Duodenal mucosa (tissue), 2 donors: ENCODE measurements around the gene KLKB1.

Experiments used
- H3K27ac ChIP-seq: one replicate; pipeline ENCODE4 v1.7.0; 2013; ENCODE audit warnings: low read depth, low read length
- H3K27me3 ChIP-seq, 2 donors: one replicate each; pipeline ENCODE4 v1.7.0; 2013; ENCODE audit warnings: low read length in 2 of 2, control low read depth in 1 of 2; ENCODE audit not compliant: insufficient read depth in 2 of 2, control insufficient read depth in 1 of 2
- H3K36me3 ChIP-seq, 2 donors: one replicate each; pipeline ENCODE4 v1.7.0; 2013; ENCODE audit warnings: low read length in 2 of 2, control low read depth in 1 of 2; ENCODE audit not compliant: insufficient read depth in 2 of 2, control insufficient read depth in 1 of 2
- H3K4me1 ChIP-seq, 2 donors: one replicate each; pipeline ENCODE4 v1.7.0; 2013; ENCODE audit warnings: low read length in 2 of 2, control low read depth in 1 of 2; ENCODE audit not compliant: insufficient read depth in 2 of 2, control insufficient read depth in 1 of 2
- H3K4me3 ChIP-seq, 2 donors: one replicate each; pipeline ENCODE4 v1.7.0; 2013; ENCODE audit warnings: low read length in 2 of 2, low read depth in 1 of 2
- H3K9ac ChIP-seq, 2 donors: one replicate each; pipeline ENCODE4 v1.7.0; 2013; ENCODE audit warnings: low read length in 2 of 2, low read depth in 1 of 2
- H3K9me3 ChIP-seq, 2 donors: one replicate each; pipeline ENCODE4 v1.7.0; 2013; ENCODE audit warnings: low read length in 2 of 2, control low read depth in 1 of 2; ENCODE audit not compliant: control insufficient read depth in 1 of 2

The KLKB1 gene

GRCh38 chr4:186286581-186286980 is 59.3 kb downstream of the KLKB1 start:
- no peak overlapping the region for H3K9ac ChIP-seq
- H3K4me3 ChIP-seq, result no peak overlapping the region
- H3K4me1 ChIP-seq, result peaks cover 5 to 6% of the 10 kb centered on the region in 2 donors
- no peak overlapping the region for H3K27ac ChIP-seq
- H3K27me3 ChIP-seq, result no peaks in the 10 kb centered on the region
- no peaks in the 10 kb centered on the region for H3K36me3 ChIP-seq
- H3K9me3 ChIP-seq, result no peaks in the 10 kb centered on the region

DNA sequence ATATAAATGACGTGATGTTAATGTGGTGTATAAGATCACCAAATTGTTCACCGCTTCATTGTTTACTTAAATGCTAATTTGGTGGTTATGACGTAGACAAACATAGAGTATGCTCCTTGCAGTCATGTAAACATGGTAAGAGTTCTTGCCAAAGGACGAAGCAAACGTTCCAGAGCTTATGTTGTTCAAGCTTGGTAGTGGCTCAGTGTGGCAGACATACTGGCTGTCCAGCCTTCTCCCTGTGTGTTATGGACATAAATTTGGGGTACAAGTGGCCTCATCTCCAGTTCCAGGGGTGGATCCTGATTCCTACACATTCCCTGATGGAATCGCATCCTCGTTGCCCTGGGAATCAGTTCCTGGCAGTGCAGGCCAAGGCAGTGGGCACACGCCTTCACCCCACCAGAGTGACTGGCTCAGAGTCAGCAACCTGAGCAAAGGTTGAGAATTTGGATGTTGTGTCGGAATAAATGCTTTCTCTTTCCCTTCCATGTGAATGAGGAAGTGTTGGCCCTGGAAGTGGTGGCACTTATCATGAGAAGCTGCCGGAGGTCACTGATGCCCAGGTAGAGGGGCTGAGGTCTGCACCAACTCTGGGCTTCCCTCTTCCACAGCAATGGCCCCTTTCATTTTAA is 64.1 kb downstream of the KLKB1 start:
- H3K4me1 ChIP-seq, result peaks cover 8% of the 10 kb centered on the region in 2 donors
- no peak overlapping the region for H3K9ac ChIP-seq
- no peak overlapping the region for H3K27ac ChIP-seq
- no peaks in the 10 kb centered on the region for H3K9me3 ChIP-seq
- H3K36me3 ChIP-seq, result no peaks in the 10 kb centered on the region
- H3K4me3 ChIP-seq, result no peak overlapping the region
- H3K27me3 ChIP-seq, result no peaks in the 10 kb centered on the region

DNA sequence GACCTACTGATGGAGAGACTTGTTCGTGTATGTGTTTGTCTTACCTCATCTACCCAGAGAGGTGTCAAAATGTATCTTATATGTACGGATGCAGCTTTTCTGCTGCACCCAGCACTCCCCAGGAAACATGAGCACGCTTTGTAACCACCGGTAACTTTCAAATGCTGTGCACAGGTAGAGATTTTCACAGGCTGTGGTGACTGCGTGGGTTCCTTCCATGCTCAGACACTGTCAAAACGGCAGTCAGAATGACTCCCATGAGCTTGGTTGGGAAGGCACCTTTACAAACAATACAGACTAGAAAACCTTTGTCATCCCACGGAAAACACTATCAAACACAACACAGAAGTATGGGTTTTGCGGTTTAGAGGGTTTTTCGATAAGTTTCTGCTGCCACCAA is 66.9 kb downstream of the KLKB1 start:
- H3K27me3 ChIP-seq, result peaks cover 0 to 7% of the 10 kb centered on the region in 2 donors
- H3K9ac ChIP-seq, result no peak overlapping the region
- peaks cover 8 to 12% of the 10 kb centered on the region in 2 donors for H3K4me1 ChIP-seq
- H3K36me3 ChIP-seq, result no peaks in the 10 kb centered on the region
- H3K9me3 ChIP-seq, result no peaks in the 10 kb centered on the region
- H3K4me3 ChIP-seq, result no peak overlapping the region
- no peak overlapping the region for H3K27ac ChIP-seq

GRCh38 chr4:186296481-186296880 is 69.2 kb downstream of the KLKB1 start:
- Histone ChIP-seq H3K9ac (peak overlapping the region in 1 of 2 donors; percentile 12), H3K36me3 (no peaks in the 10 kb centered on the region), H3K27me3 (peaks cover 0 to 7% of the 10 kb centered on the region in 2 donors), H3K4me1 (peaks cover 3 to 8% of the 10 kb centered on the region in 2 donors), H3K27ac (no peak overlapping the region), H3K9me3 (no peaks in the 10 kb centered on the region), H3K4me3 (no peak overlapping the region)

DNA sequence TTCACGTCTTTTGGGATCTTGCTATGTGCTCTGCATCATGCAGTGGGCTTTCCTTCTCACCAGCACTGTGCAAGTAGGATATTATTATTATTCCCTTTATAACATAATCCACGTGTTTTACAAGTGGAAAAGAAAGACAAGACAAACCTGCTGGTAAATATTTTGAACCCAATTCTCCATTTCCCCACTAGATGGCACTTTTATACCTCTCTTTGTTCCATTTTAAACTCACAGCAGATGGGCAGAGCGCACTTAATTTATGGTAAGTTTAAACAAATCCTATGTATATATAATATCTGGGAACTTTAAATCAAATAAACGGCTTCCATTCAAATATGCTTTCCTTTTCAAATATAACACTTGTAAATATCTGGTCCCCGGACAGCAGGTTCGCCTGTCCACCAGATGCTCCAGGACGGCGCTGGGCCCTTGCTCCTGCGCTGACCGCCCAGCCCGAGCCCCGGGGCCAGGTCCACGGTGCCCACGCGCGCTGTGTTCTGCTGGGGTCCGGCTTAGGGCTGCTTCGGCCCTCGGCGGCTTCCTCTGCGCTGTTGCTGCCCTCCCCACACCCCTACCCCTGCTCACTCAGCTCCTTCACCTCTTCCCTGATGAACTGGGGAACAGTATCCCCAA is 69.8 kb downstream of the KLKB1 start:
- H3K9me3 ChIP-seq, result no peaks in the 10 kb centered on the region
- no peaks in the 10 kb centered on the region for H3K36me3 ChIP-seq
- no peak overlapping the region for H3K27ac ChIP-seq
- peak overlapping the region in 1 of 2 donors; percentile 12 for H3K9ac ChIP-seq
- H3K4me1 ChIP-seq, result peaks cover 0 to 4% of the 10 kb centered on the region in 2 donors
- H3K27me3 ChIP-seq, result peaks cover 0 to 7% of the 10 kb centered on the region in 2 donors
- H3K4me3 ChIP-seq, result no peak overlapping the region

DNA sequence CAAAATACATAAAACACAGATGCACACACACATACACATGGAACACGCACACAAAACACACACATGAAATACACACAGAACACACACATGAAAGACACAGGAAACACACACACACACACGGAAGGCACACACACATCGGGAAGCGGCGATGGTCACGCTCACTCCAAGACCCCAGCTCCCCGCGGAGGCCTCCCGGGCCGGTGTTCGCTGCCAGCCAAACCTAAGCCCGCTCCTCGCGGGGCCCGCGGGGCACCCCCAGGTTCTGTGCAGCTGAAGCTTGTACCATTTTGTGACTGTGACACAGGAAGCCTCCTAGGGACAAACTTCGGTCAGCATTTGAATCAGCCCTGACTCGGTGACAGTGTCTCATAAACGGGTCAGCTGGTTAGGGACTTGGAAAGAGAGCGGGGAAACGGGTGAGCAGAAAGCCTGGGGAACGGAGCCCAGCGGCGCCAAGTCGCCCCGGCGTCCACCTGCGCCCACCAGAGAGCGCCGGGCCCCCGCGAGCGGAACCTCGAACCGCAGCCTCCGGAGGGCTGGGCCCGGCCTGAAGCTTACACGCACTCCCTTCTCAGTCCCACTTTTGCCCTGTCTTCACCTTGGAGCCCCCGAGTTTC is 70.8 kb downstream of the KLKB1 start:
- Histone ChIP-seq H3K4me3 (no peak overlapping the region), H3K27ac (no peak overlapping the region), H3K9me3 (no peaks in the 10 kb centered on the region), H3K27me3 (peaks cover 0 to 7% of the 10 kb centered on the region in 2 donors), H3K9ac (no peak overlapping the region), H3K4me1 (peaks cover 0 to 4% of the 10 kb centered on the region in 2 donors), H3K36me3 (no peaks in the 10 kb centered on the region)

DNA sequence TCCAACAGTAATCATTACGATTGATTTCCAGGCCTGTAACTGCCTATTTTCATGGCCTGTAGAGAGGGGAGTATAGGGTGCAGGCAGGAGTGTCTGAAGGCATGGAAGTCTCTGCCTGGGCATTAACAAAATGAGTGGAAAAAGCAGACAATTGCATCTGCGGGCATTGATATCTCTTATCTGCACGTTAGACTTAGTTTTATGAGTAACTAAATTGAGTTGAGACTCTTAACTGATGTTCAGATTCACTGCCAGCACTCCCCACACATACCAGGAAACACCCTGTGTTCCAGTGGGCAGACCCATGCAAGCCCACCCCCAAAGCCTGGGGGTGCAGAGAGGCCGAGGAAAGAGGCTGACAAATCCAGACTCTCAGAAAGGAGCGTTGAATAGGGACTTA is 72.0 kb downstream of the KLKB1 start:
- Histone ChIP-seq H3K9ac (no peak overlapping the region), H3K36me3 (no peaks in the 10 kb centered on the region), H3K4me1 (peaks cover 0 to 4% of the 10 kb centered on the region in 2 donors), H3K4me3 (no peak overlapping the region), H3K9me3 (no peaks in the 10 kb centered on the region), H3K27me3 (peaks cover 0 to 7% of the 10 kb centered on the region in 2 donors), H3K27ac (no peak overlapping the region)

DNA sequence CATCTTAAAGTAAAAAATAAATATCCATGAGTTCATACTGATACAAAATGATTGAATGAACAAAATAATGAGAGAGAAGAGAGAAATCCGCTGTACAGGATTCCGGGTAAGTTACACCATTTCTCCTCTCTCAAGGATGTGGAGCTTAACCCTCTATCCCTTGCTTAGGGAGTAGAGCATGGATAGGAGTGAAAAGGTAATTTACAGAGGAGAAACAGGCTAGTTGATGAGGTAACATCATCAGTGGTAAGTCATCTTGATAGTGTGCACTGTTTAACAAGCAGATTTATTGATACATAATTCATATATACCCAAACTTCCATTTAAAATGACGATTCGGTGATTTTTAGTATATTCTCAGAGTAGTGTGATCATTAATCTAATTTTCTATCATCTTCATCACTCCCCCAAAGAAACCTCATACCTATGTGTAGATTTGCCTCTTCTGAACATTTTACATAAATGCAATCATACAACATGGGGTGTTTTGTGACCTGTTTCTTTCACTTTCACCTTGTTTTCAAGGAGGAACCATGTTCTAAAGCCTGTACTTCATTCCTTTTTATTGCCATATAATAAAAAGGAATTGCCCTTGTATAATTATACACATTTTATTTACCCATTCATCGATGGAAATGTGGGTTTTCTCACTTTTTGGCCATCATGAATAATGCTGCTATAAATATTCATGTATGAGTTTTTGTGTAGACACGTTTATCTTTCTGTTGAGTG is 73.5 kb downstream of the KLKB1 start:
- H3K9ac ChIP-seq, result no peak overlapping the region
- no peak overlapping the region for H3K27ac ChIP-seq
- H3K9me3 ChIP-seq, result no peaks in the 10 kb centered on the region

DNA sequence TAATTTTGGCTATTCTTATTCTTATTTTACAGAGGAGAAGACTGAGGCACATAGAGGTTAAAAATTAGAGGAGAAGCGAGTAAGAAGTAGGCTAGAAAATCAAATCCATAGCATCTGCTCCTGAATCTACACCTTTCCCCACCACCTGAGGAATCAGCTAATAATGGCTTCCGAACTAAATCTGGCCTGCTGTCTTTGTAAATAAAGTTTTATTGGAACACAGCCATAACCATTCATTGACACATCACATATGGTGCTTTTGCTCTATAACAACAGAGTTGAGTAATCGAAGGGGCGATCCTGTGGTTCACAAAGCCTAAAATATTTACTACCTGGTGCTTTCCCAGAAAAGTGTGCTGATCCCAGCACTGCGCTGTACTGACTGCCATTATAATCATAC is 76.9 kb downstream of the KLKB1 start:
- Histone ChIP-seq H3K9me3 (no peaks in the 10 kb centered on the region), H3K27ac (no peak overlapping the region), H3K27me3 (no peaks in the 10 kb centered on the region), H3K36me3 (no peaks in the 10 kb centered on the region), H3K9ac (no peak overlapping the region), H3K4me3 (no peak overlapping the region), H3K4me1 (no peaks in the 10 kb centered on the region)

More for the DNA sequence above, 73.5 kb downstream of the KLKB1 start:
- H3K27me3 ChIP-seq, result peaks cover 0 to 7% of the 10 kb centered on the region in 2 donors
- H3K36me3 ChIP-seq, result no peaks in the 10 kb centered on the region
- peaks cover 0 to 4% of the 10 kb centered on the region in 2 donors for H3K4me1 ChIP-seq
- peak overlapping the region; percentile 50 to 51 for H3K4me3 ChIP-seq
